ENCODE data around the gene MUSTN1.

MUSTN1 gene

GRCh38 chr3:52783211-52783555 is 51.6 kb downstream of the MUSTN1 start:
- DNase-seq, result no peak
